Thyroid gland (tissue), 4 donors: Measurements from ENCODE around the gene CLMP.

Experiments used
- POLR2A ChIP-seq, 2 donors: fragments of 450-650 bp; IDR thresholded peaks; one replicate each; pipeline ENCODE4 v1.6.1; 2017; ENCODE audit warnings: antibody characterized with exemption in 2 of 2, mild to moderate bottlenecking in 2 of 2, moderate library complexity in 1 of 2
- TF ChIP-seq, protein P1 (sequence below), 6 experiments: fragments of 200-600 bp in 3 of 6; fragments of 450-650 bp in 3 of 6; sonication (generic) in 3 of 6; IDR thresholded peaks; one replicate each; pipeline ENCODE4 v1.5.1; 2016 to 2019; ENCODE audit warnings: antibody characterized with exemption in 6 of 6, mild to moderate bottlenecking in 2 of 6, inconsistent platforms in 1 of 6, moderate library complexity in 1 of 6

- TF ChIP-seq, protein P1, sequence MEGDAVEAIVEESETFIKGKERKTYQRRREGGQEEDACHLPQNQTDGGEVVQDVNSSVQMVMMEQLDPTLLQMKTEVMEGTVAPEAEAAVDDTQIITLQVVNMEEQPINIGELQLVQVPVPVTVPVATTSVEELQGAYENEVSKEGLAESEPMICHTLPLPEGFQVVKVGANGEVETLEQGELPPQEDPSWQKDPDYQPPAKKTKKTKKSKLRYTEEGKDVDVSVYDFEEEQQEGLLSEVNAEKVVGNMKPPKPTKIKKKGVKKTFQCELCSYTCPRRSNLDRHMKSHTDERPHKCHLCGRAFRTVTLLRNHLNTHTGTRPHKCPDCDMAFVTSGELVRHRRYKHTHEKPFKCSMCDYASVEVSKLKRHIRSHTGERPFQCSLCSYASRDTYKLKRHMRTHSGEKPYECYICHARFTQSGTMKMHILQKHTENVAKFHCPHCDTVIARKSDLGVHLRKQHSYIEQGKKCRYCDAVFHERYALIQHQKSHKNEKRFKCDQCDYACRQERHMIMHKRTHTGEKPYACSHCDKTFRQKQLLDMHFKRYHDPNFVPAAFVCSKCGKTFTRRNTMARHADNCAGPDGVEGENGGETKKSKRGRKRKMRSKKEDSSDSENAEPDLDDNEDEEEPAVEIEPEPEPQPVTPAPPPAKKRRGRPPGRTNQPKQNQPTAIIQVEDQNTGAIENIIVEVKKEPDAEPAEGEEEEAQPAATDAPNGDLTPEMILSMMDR (IDR thresholded peaks at IDR 0.05) = no peak
- no peak for TF ChIP-seq POLR2A (IDR thresholded peaks at IDR 0.05)
These were observed 26.1 kb upstream of the CLMP start for GRCh38 chr11:123221096-123221561.
